Stimulated activated CD8-positive, alpha-beta memory T cell treated with anti-CD3 and anti-CD28 coated beads, Interleukin-15, amount 100 ng/mL, for 4 hours (primary cell): Measurements from ENCODE around the gene PLEKHG4.
A peak's percentile ranks its signal among the peaks of the same experiment; 100 is the strongest.

Experiments
- DNase-seq, 2 donors: peaks; one replicate each; pipeline ENCODE4 v3.0.0-alpha.2; 2020; ENCODE audit warnings: low read depth in 2 of 2

The PLEKHG4 gene

DNA sequence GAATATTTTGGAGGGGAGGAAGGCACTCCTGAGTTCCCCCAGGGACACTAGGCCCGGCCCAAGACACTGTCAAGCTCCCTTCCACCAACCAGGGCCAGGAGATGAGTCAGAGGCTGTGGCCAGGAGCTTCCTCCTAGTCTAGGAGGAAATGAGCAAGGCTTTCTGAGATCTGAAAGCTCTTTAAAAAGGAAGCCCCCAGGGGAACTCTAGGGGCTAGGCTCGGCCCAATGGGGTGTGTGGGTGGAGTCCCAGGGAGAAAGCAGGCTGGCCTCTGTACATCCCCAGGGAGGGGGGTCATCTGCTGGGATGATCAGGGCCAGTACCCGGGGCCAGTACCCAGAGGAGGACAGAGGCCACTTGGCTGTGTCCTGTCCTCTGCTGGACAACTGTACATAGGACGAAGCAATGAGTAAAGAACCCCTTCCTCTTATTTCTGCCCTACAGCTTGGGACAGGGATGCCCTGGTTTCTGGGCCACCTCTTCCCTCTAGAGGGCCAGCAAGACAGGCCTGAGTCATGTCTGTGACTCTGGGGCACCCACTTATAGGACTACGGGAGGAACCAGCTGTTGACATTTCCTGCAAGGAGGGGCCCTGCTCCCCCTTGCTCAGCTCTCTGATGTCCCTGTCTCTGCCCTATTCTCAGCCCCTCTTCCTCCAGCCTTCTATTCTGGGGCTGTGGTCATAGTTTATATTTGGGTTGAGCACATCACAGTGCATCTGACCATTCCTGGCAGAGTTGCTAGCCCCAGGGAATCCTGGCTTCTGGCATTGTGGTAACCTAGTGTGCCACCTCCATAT lies 34.7 kb upstream of the PLEKHG4 start:
- peak; percentile 64 to 75 for DNase-seq

DNA sequence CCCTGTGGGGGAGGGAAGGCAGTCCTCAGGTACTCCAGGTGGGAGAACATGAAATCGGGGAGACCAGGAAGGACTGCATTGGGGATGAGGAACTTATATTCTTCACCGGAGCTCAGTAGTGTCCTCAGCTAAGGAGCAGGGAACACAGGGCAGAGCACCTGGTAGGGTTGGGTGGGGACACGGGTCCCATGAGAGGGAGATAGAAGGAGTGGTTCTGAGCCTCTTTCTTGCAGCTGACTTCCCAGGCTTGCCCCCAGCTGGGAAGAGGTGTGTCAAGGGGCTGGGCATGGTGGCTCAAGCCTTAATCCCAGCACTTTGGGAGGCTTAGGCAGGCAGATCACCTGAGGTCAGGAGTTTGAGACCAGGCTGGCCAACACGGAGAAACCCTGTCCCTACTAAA lies 34.1 kb upstream of the PLEKHG4 start:
- DNase-seq = no peak

DNA sequence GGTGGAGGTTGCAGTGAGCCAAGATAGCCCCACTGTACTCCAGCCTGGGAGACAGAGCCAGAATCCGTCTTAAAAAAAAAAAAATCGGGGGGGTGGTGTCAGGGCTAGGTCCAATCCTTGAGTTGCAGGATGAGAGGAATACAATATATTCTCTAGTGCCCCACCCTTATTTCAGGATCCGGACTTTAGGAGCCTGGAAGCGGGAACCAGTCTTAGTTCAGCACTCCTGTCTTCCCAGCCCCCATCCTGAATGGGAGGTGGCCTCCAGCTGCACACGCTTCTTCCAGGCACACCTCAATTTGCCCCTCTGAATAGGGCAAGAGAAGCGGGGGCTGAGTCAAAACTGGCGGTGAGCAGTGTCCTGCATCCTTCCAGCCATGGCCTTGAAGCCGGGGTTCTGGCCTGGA lies 33.7 kb upstream of the PLEKHG4 start:
- no peak for DNase-seq

DNA sequence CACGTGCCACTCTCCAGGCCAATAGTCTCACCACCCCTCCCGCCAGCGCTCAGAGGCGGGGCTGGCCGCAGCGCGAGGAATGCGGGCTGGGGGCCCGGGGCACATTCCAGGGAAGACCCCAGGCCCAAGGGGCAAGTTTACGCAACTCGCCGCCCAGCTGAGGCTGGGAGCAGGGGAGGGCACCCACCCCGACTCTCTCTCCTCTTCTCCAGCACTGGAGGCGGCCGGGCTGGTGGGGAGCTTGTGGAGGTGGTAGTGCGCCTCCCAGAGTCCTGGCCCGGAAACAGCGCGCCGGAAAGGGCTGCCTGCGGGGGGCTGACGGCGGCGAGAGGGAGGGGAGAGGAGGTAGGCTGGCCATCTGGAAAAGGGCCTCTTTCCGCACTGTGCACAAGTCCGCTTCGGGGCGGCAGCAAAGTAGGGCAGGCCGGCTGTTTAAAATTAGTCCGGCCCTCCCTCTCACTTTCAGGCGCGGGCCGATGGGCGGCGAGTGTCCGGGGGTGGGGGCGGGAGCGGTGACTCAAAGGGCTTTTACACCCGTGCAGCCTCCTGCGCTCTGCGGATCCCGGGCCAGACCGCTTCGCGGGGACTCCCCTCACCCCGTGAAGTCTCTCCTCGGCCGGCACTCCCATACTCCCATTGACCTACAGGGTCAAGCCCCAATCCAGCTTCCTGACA lies 33.1 kb upstream of the PLEKHG4 start:
- peak; percentile 17 to 24 for DNase-seq

DNA sequence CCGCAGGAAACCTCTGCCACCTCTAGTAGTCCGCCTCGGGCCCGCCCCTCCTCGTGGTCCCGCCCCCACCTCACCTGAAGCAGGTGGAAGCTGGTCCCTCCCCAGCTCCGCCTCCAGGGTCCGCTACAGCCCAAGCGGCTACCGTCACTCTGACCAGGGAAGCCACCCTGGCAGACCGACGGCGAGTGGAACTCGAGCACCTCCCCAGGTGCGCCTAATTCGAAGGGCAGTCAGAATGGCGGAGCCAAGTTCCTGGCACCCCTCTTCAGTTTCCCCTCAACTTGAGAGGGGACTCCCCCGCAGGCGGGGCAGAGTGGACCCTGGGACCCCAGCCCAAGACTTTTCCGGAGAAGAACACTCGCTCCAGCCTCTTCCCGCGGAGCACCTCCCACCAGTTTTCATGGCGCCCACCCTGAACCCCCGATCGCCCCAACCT lies 32.6 kb upstream of the PLEKHG4 start:
- DNase-seq = no peak

DNA sequence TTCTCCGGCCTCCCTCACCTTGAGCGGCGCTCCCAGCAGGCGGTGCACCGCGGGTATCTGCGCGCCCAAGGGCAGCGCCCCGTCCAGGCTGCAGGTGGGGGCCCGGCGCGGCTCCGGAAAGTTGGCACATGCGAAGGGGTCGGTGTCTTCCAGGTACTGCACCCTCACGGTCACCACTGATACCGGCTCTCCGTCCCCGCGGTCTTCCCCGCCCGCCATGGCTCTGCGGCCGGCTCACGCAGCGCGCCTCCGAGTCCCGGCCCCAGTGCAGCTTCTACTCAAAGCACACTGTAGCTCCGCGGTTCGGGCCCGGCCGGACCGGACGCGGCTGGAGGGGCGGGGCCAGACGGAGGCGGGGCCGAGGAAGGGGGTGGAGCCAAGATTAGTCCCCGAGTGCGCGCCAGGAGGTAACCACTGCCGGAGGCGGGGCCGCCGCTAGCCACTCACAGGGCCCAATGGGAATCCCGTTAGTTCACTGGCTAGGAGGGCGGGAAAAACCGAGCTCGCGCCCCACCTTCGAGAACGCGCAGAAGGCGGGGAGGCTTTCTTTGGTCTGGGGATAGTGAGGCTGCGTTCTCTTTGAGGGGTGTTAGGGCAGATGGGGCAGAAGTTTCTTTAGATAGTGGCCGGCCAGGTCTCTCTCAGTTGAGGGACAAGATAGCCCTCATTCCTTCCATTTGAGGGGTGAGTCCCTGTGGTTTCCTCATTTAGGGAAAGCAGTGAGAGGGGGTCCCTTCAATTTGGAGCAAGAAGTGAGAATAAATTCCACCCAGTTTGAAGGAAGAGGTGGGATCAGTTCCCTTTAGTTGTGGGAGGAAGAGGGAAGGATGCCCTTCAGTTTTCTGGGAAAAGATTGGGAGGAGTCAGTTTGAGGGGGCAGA lies 31.9 kb upstream of the PLEKHG4 start, which contains the start of gene FHOD1:
Gene FHOD1 (minus strand): TSS at position 290 of the 881 bp plus-strand sequence. CDS start 71 bp downstream, at position 219.
- DNase-seq = peak; percentile 88 to 91

DNA sequence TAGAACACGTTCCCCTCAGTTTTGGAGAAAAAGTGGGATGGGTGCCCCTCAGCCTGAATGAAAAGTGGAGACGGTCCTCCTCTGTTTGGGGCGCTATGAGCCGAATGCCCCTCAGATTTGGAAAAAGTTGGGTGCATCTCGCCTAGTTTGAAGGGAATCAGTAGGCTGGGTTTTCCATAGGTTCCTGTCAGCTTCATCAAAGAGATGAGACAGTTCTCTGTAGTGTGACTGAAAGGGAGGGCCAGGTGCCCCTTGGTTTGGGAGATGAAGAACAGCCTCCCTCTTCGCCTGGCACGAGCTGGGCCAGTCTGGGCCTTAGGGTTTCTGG lies 31.3 kb upstream of the PLEKHG4 start:
- no peak for DNase-seq

DNA sequence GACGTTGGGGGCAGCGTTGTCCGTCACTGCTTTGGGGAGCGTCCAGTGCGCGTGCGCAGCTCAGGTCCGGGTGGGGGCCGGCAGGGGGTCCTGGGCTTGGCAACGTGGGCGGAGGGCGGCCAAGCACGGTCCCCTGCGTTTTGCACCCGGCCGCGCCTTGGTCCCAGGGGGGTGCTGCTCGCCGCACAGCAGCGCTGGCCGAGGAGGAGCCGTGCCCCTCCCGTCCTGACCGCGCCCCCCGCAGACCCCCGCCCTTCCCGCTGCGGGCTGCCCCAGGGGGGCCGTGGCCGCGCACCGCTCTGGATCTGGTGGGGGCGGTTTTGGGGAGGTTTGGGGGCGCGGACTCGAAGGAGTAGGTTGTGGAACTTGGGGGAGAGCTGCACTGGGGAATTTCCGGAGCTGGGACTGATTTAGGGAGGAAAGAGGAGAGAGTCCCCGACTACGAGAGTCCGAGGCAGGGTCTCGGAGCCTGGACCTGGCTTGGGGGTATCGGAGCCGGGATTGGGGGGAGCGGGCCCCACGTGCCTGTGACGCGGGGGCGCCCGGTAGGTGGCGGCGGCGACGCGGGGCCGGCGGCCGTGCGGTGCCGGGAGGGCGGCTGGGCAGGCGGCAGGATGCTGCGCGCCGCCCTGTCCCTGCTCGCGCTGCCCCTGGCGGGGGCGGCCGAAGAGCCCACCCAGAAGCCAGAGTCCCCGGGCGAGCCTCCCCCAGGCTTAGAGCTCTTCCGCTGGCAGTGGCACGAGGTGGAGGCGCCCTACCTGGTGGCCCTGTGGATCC lies 30.7 kb upstream of the PLEKHG4 start, which contains the start of gene SLC9A5:
Gene SLC9A5 (plus strand): TSS at position 579 of the 777 bp plus-strand sequence. CDS start 36 bp downstream, at position 615.
- no peak for DNase-seq

DNA sequence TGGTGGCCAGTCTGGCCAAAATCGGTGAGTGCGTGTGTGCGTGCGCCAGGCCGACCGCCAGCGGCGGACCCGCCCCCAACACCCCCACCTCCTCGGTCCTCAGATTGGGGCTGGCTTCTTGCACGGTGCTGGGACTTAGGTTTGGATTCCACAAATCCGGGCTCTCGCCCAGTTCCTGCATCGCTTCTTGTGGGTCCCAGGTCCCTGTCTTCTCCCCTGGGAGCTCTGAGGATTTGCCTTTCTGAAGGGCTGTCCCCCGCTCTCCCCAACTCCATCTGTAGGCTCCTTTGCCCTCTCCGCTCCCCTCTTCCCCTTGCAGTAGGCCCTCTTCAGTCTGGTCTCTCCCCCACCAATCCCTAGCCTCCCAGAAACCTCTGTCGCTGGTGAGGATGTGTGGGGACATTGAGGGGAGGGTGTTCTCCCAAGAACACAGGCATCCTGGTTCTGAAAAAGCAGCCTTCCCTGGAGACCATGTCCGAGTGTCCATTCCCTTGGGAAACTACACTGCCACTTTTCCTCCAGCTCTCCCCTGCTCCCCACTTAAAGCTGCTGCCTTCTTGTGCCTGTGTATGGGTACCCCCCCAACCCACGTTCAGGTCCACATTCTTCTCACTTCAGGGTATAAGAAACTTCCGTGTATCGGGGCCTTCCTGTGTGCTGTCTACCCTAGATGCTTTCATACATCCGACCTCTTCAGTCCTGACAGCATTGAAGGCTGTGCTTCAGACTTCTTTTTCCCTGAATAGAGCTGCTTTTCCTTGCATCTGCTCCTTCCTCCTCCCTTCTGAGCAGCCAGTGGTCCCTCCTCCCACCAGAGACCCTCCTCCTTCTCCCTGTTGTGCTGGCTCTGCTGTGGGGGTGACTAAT lies 29.9 kb upstream of the PLEKHG4 start:
- no peak for DNase-seq

DNA sequence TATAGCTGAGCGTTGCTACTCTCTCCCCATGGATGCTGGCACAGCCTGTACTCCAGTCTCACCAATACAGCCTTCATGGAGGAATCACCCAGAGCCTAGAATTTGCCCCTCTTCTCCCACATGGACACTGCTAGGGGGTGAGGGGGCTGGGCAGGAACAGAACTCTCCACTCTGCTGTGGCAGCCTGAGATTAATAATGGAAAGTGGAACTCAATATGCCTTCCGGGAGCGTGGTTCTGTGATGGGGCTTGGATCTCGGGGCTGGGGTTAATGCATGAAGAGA lies 29.3 kb upstream of the PLEKHG4 start:
- no peak for DNase-seq

DNA sequence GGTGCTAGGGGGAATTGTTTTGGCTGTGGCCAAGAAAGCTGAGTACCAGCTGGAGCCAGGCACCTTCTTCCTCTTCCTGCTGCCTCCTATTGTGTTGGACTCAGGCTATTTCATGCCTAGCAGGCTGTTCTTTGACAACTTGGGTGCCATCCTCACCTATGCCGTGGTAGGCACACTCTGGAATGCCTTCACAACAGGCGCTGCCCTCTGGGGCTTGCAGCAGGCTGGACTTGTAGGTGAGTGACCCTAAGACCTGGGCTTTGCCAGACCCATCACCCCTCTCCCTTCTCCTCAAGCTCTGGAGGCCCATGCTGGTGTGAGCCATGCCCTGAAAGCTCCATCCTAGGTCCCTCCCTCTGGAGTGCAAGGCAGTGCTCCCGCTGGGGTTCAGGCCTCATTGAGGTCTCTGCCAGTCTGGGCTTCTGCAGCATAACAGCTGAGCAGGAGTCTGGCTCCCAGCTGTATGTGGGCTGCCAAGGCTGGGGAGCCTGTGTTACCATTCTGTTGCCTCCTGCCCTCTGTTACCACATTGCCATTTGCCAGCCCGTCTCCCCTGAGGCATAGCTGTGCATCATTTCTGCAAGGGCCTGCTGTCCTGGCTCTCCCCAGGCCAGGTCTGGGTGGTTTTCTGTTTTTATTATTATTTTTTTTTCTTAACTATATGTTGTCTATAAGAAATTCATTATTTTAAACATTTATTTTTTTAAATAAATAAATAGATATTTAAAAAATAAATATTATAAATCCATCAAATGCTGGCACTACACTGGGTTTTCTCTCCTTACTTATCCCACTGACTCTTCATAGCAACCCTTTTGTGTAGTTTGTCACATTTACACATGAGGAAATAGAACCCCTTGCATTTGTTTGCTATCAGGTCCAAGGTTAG lies 26.5 kb upstream of the PLEKHG4 start:
- no peak for DNase-seq

DNA sequence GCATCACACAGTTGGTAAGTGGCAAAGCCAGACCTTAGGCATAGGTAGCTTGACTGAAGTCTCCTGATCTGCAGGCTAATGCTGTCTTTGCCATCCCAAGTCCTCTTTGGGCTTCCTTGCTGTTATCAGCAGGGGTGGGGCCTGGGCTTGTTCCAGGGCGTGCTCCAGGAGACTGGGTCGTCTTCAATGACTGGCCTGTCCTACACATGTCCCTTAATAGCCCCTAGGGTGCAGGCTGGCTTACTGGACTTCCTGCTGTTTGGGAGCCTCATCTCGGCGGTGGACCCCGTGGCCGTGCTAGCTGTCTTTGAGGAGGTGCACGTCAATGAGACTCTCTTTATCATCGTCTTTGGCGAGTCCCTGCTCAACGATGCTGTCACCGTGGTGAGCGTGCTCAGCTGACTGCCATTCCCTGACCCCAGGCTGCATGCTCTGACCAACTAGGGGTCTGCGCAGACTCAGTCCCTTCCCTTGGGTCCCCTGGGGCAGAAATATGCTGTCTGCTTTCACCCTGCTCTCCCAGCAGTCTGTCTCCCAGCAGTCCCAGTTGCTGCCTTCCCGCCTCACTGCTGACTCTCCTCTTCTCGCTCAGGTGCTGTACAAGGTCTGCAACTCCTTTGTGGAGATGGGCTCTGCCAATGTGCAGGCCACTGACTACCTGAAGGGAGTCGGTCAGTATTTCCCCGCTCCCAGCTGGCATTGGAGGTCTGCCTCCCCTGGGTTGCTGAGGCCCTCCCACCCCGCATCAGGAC lies 24.4 kb upstream of the PLEKHG4 start:
- no peak for DNase-seq

DNA sequence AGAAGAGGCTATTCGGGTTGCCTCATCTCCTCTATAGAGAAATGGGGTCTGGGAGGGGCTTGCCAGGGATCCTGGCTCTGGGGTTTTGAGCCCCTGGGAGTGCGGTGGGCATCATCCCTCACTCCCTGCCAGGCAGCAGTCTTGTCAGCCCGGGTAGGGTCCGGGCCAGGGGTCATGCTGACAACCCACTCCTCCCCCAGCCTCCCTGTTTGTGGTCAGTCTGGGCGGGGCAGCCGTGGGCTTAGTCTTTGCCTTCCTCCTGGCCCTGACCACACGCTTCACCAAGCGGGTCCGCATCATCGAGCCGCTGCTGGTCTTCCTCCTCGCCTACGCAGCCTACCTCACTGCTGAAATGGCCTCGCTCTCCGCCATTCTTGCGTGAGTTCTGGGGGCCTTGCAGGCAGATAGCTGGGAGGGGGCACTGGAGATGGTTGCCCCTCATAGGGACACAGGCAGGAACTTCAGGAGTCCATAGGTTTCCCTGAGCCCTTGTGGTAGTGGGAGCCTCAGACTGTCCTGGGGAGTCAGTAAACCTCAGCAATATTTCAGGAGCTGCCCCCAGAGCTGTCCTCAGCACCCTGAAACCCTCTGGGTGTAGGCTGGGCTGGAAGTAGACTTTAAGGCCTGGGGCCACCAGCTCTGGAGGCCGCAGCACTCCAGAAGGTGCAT lies 23.6 kb upstream of the PLEKHG4 start:
- DNase-seq = no peak

DNA sequence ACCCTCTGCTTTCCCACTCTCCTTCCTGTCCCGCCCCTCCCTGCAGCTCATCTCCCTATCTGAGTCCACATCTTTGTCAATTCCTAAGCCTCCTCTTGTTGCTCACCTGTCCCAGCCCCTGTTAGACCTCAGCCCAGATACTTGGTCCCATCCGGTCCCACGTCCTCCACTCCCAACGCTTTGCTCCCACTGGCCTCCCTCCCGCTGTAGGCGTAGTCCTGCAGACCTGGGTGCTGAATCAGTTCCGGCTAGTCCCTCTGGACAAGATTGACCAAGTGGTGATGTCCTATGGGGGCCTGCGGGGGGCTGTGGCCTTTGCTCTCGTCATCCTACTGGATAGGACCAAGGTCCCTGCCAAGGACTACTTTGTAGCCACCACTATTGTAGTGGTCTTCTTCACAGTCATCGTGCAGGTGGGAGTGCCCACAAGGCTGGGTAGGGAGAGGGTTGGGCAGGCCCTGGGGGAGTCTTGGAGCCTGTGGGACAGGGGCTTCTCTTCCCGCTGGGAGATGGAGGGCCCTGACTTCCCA lies 22.6 kb upstream of the PLEKHG4 start:
- no peak for DNase-seq

DNA sequence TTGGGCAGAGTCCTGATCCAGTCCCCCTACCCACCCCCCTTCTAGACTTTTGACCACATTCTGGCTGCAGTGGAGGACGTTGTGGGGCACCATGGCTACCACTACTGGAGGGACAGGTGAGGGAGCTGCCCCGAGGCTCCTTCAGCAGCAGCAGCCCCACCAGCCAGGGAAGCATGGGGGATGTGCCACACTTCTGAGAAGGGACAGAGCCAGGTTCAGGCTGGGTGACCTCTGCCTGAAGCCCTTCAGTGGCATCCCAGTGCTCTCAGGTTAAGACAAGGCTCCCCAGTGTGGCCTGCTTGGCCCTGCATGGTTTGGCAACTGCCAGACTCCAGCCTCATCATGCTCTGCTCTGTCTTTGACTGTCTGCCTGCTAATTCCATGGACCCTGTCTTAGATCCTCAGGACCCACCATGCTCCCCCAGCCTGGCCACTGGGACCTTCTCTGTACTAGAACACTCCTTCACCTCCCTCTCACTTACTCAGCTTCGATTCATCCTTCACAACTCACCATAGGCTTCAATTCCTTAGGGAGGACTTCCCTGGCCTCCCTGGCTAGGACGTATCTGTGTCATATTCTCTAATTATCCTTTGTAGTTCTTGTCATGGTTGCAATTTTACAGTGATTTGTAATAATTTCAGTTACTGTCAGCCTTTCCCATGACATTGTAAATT lies 21.7 kb upstream of the PLEKHG4 start:
- DNase-seq = no peak

DNA sequence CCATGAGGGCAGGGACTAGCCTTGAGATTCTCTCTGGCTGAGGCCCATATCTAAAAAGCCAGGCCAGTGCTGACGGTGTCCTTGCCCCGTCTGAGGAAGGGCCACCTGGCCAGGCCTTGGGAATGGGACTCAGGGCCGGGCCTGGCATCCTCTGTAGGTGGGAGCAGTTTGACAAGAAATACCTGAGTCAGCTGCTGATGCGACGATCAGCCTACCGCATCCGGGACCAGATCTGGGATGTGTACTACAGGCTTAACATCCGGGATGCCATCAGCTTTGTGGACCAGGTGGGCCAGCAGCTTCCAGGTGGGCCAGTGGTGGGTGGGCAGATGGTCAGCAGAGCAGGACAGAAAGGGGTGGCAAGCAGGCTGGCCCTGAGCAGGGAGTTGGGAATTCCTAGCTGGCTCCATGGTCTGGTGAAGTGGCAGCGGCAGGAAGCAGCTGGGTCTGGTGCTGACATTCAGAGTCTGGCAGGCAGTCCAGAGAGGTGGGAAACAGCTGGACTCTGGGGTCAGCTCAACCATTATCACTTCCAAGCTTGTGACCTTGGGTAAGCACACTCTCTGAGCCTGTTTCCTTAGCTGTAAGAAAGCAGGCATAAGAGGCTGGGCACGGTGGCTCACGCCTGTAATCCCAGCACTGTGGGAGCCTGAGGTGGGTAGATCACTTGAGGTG lies 21.0 kb upstream of the PLEKHG4 start:
- DNase-seq = no peak

DNA sequence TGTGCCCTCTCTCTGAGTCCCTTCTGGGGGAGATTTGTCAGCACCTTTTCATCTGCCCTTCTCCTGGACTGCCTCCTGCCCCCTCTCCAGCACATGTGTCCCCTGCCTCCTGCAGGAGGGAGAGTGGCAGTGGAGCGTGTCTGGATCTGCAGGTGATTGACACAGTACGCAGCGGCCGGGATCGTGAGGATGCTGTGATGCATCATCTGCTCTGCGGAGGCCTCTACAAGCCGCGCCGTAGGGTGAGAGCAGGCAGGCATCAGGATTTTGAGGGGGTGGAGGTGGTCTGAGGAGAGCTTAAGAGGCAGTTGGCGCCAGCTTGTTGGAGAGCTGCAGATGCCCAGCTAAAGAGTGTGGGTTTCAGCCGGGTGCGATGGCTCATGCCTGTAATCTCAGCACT lies 19.6 kb upstream of the PLEKHG4 start:
- DNase-seq = no peak
